Nephron (organoid): ENCODE data around the gene GSK3A.

Experiments
- H3K27ac Mint-ChIP-seq, 3 experiments: 2 replicates each; pipeline ENCODE4 v1.8.0; 2020; ENCODE audit warnings: mixed read lengths in 3 of 3, mild to moderate bottlenecking in 2 of 3, moderate library complexity in 1 of 3
- H3K27me3 Mint-ChIP-seq: 2 replicates; pipeline ENCODE4 v1.8.0; 2021; ENCODE audit warnings: low read depth, mild to moderate bottlenecking, moderate library complexity, mixed read lengths
- H3K36me3 Mint-ChIP-seq: 2 replicates; pipeline ENCODE4 v1.8.0; 2020; ENCODE audit warnings: low read depth, mixed read lengths
- H3K4me1 Mint-ChIP-seq: 2 replicates; pipeline ENCODE4 v1.8.0; 2020; ENCODE audit warnings: mixed read lengths
- H3K4me3 Mint-ChIP-seq, 3 experiments: 2 replicates each; pipeline ENCODE4 v1.8.0; 2020; ENCODE audit warnings: mild to moderate bottlenecking in 3 of 3, mixed read lengths in 3 of 3, moderate library complexity in 2 of 3
- H3K9me3 Mint-ChIP-seq: 2 replicates; pipeline ENCODE4 v1.8.0; 2020; ENCODE audit warnings: mixed read lengths
- TF ChIP-seq, protein P1 (sequence below), 3 experiments: fragments of 200-600 bp; sonication (generic); IDR thresholded peaks; one replicate each; pipeline ENCODE4 v1.5.0; 2021; ENCODE audit warnings: antibody characterized with exemption in 3 of 3; ENCODE audit not compliant: unreplicated experiment in 3 of 3

The GSK3A gene

DNA sequence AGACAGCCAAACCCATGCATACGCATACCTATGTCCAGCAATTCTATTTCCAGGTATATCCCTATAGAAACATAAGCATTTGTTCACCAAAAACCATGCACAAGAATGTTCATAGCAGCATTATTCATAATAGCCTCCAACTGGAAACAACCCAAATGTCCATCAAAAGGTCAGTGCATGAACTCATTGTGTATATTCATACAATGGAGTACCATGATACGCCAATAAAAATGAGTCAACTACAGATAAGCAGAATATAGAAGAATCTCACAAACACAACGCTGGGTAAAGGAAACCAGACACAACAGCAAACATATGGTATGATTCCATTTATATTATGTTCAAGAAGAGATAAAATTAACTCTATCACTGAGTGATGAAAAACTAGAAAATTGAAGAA is 48.7 kb downstream of the GSK3A start:
- peaks cover 14% of the 10 kb centered on the region for H3K36me3 Mint-ChIP-seq
- H3K9me3 Mint-ChIP-seq, result peaks cover 5% of the 10 kb centered on the region
- no peaks in the 10 kb centered on the region for H3K4me1 Mint-ChIP-seq
- peaks cover 38% of the 10 kb centered on the region for H3K27me3 Mint-ChIP-seq
- TF ChIP-seq, protein P1, sequence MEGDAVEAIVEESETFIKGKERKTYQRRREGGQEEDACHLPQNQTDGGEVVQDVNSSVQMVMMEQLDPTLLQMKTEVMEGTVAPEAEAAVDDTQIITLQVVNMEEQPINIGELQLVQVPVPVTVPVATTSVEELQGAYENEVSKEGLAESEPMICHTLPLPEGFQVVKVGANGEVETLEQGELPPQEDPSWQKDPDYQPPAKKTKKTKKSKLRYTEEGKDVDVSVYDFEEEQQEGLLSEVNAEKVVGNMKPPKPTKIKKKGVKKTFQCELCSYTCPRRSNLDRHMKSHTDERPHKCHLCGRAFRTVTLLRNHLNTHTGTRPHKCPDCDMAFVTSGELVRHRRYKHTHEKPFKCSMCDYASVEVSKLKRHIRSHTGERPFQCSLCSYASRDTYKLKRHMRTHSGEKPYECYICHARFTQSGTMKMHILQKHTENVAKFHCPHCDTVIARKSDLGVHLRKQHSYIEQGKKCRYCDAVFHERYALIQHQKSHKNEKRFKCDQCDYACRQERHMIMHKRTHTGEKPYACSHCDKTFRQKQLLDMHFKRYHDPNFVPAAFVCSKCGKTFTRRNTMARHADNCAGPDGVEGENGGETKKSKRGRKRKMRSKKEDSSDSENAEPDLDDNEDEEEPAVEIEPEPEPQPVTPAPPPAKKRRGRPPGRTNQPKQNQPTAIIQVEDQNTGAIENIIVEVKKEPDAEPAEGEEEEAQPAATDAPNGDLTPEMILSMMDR (IDR thresholded peaks at IDR 0.05; ENCODE audit: unreplicated experiment in 3 of 3), result no peak
- no peak overlapping the region for H3K4me3 Mint-ChIP-seq
- no peak overlapping the region for H3K27ac Mint-ChIP-seq

GRCh38 chr19:42193294-42193693 is 49.1 kb downstream of the GSK3A start:
- no peak overlapping the region for H3K27ac Mint-ChIP-seq
- H3K9me3 Mint-ChIP-seq, result peaks cover 5% of the 10 kb centered on the region
- no peak overlapping the region for H3K4me3 Mint-ChIP-seq

GRCh38 chr19:42191855-42192254 is 50.5 kb downstream of the GSK3A start:
- peaks cover 5% of the 10 kb centered on the region for H3K9me3 Mint-ChIP-seq

More at GRCh38 chr19:42193294-42193693, 49.1 kb downstream of the GSK3A start:
- H3K4me1 Mint-ChIP-seq, result no peaks in the 10 kb centered on the region
- peaks cover 11% of the 10 kb centered on the region for H3K36me3 Mint-ChIP-seq
- peaks cover 38% of the 10 kb centered on the region for H3K27me3 Mint-ChIP-seq
- TF ChIP-seq, protein P1 (IDR thresholded peaks at IDR 0.05; ENCODE audit: unreplicated experiment in 3 of 3), result no peak

DNA sequence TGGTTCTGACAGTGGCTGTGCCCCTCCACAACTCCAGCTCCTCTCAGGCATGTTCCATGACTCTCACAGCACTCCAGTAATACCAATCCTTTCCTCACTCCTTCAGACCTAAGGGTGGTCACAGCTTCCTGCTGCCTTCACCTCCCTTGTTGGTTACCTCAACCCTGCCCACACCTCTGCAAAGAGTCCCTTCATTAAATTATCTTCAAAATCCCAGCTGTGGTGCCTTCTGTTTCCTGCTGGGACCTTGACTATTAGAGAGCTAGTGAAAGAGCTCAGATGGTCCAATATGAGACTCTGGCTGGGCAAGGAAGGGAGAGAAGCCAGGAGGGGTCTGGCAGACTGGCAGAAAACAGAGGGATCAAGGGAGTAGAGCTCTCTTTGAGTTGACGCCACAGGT is 51.1 kb downstream of the GSK3A start:
- TF ChIP-seq, protein P1 (IDR thresholded peaks at IDR 0.05; ENCODE audit: unreplicated experiment in 3 of 3), result no peak
- Mint-ChIP-seq H3K36me3 (no peaks in the 10 kb centered on the region), H3K4me1 (no peaks in the 10 kb centered on the region), H3K27me3 (peaks cover 44% of the 10 kb centered on the region), H3K4me3 (no peak overlapping the region), H3K27ac (no peak overlapping the region), H3K9me3 (peaks cover 5% of the 10 kb centered on the region)

More at GRCh38 chr19:42191855-42192254, 50.5 kb downstream of the GSK3A start:
- H3K4me3 Mint-ChIP-seq, result no peak overlapping the region
- H3K27me3 Mint-ChIP-seq, result peaks cover 40% of the 10 kb centered on the region
- H3K27ac Mint-ChIP-seq, result no peak overlapping the region
- TF ChIP-seq, protein P1 (IDR thresholded peaks at IDR 0.05; ENCODE audit: unreplicated experiment in 3 of 3), result no peak
- H3K36me3 Mint-ChIP-seq, result no peaks in the 10 kb centered on the region
- no peaks in the 10 kb centered on the region for H3K4me1 Mint-ChIP-seq

GRCh38 chr19:42189133-42189532 is 53.3 kb downstream of the GSK3A start:
- Mint-ChIP-seq H3K27ac (no peak overlapping the region), H3K4me1 (peaks cover 6% of the 10 kb centered on the region), H3K27me3 (peaks cover 55% of the 10 kb centered on the region), H3K4me3 (no peak overlapping the region), H3K9me3 (peaks cover 3% of the 10 kb centered on the region), H3K36me3 (no peaks in the 10 kb centered on the region)
- TF ChIP-seq, protein P1 (IDR thresholded peaks at IDR 0.05; ENCODE audit: unreplicated experiment in 3 of 3), result no peak

DNA sequence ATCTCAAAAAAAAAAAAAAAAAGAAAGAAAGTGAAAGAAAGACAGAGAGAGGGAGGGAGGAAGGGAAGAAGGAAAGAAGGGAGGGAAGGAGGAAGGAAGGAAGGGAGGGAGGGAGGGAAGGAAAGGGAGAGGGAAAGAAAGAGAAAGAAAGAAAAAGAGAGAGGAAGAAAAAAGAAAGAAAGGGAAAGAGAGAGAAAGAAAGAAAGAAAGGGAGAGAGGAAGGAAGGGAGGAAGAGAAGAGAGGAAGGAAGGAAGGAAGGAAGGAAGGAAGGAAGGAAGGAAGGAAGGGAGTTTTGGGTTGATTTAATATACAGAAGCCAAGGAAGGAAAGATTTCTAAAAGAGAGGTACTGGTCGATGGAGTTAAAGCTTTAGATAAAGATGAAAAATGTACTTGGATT is 53.7 kb downstream of the GSK3A start:
- H3K36me3 Mint-ChIP-seq, result no peaks in the 10 kb centered on the region
- H3K27me3 Mint-ChIP-seq, result peaks cover 55% of the 10 kb centered on the region
- TF ChIP-seq, protein P1 (IDR thresholded peaks at IDR 0.05; ENCODE audit: unreplicated experiment in 3 of 3), result no peak
- H3K4me1 Mint-ChIP-seq, result peaks cover 6% of the 10 kb centered on the region
- no peak overlapping the region for H3K27ac Mint-ChIP-seq
- no peak overlapping the region for H3K4me3 Mint-ChIP-seq
- H3K9me3 Mint-ChIP-seq, result peaks cover 3% of the 10 kb centered on the region
